K562 (cell line): ENCODE measurements around the gene FUBP3. TPM values are rescaled to one million over a fixed set of nuclear protein-coding genes. Genes with fewer than 3 reads are reported as not detected.

ENCODE experiments used
- HDGF ChIP-seq: fragments of 450-650 bp; IDR thresholded peaks from 2 replicates; pipeline ENCODE4 v1.6.1; 2016
- MBD2 ChIP-seq: sonication (generic); IDR thresholded peaks from 2 replicates; pipeline ENCODE4 v1.6.1; 2016; ENCODE audit warnings: low read depth, borderline replicate concordance
- NFE2 ChIP-seq: IDR thresholded peaks from 2 replicates; pipeline ENCODE4 v1.6.1; 2014; ENCODE audit warnings: antibody characterized with exemption, low read depth
- NRF1 ChIP-seq, 2 experiments: fragments of 450-650 bp; IDR thresholded peaks in 1 of 2; conservative IDR thresholded peaks in 1 of 2; 2 replicates each; pipeline ENCODE4 v1.6.1; 2014; ENCODE audit warnings: mild to moderate bottlenecking in 2 of 2
- PML ChIP-seq: IDR thresholded peaks from 2 replicates; pipeline ENCODE4 v1.6.1; 2012; ENCODE audit warnings: low read length, inconsistent platforms
- SAFB ChIP-seq: fragments of 200-400 bp; formaldehyde crosslinking; IDR thresholded peaks from 2 replicates; pipeline ENCODE4 v1.6.1; 2017; ENCODE audit warnings: low read depth, low read length, borderline replicate concordance
- SOX6 ChIP-seq: fragments of 450-650 bp; IDR thresholded peaks from 2 replicates; pipeline ENCODE4 v1.6.1; 2014; ENCODE audit warnings: mild to moderate bottlenecking
- TARDBP ChIP-seq: fragments of 450-650 bp; IDR thresholded peaks from 2 replicates; pipeline ENCODE4 v1.6.1; 2016
- ZFP36 ChIP-seq: fragments of 150-350 bp; IDR thresholded peaks from 2 replicates; pipeline ENCODE4 v1.6.1; 2018; ENCODE audit warnings: low read length, low read depth; ENCODE audit not compliant: partially characterized antibody
- ZNF175 ChIP-seq: fragments of 200-800 bp; sonication (Bioruptor generic); IDR thresholded peaks from 2 replicates; pipeline ENCODE4 v1.6.1; 2016; ENCODE audit warnings: low read depth, mild to moderate bottlenecking, missing genetic modification characterization, missing compliant biosample characterization
- ZNF24 ChIP-seq: fragments of 450-650 bp; IDR thresholded peaks from 2 replicates; pipeline ENCODE4 v1.6.1; 2016
- ZNF644 ChIP-seq: fragments of 200-800 bp; sonication (Bioruptor generic); IDR thresholded peaks from 2 replicates; pipeline ENCODE4 v1.6.1; 2016; ENCODE audit warnings: low read depth, missing genetic modification characterization, missing compliant biosample characterization
- polyA plus RNA-seq, 8 experiments: library from polyadenylated mRNA; depleted of rRNA in 4 of 8; stranded (reverse) in 5 of 8; unstranded in 3 of 8; fragments of >200 nt; fragmentation: Nextera tagmentation in 2 of 8; fragmentation: Illumina TruSeq in 1 of 8; extraction: Ambion mirVana in 2 of 8; extraction: Trizol in 1 of 8; gene quantifications; 2 replicates each; pipeline versions ENCODE4 v1.2.1 to v1.2.3, GENCODE V29; 2011 to 2014; ENCODE audit warnings: inconsistent platforms in 1 of 8, missing spikeins in 1 of 8
- total RNA-seq, 7 experiments: library from RNA; depleted of rRNA in 6 of 7; stranded (reverse); fragments of >200 nt in 6 of 7; fragmentation: Illumina TruSeq in 2 of 7; extraction: Trizol in 2 of 7; gene quantifications; 2 replicates each; pipeline versions ENCODE4 v1.2.1 to v1.2.3, GENCODE V29; 2011 to 2021; ENCODE audit warnings: low replicate concordance in 1 of 7
- TF ChIP-seq, protein P1 (sequence below): fragments of 450-650 bp; IDR thresholded peaks from 2 replicates; pipeline ENCODE4 v1.6.1; 2016; ENCODE audit warnings: mild to moderate bottlenecking, moderate library complexity
- TF ChIP-seq, protein P2 (sequence below): fragments of 200-800 bp; sonication (Bioruptor generic); IDR thresholded peaks from 2 replicates; pipeline ENCODE4 v1.6.1; 2017; ENCODE audit warnings: missing genetic modification characterization, missing compliant biosample characterization
- TF ChIP-seq, protein P3 (sequence below): fragments of 450-650 bp; IDR thresholded peaks from 2 replicates; pipeline ENCODE4 v1.6.1; 2014; ENCODE audit warnings: low read depth, mild to moderate bottlenecking, moderate library complexity, borderline replicate concordance

FUBP3 gene
- total and polyA plus RNA-seq, 9 of the 15 experiments (the other 6 are each of a cell fraction or from before 2014, with no cell fraction given): 3.0 to 64.0 (median 48.1) TPM

DNA sequence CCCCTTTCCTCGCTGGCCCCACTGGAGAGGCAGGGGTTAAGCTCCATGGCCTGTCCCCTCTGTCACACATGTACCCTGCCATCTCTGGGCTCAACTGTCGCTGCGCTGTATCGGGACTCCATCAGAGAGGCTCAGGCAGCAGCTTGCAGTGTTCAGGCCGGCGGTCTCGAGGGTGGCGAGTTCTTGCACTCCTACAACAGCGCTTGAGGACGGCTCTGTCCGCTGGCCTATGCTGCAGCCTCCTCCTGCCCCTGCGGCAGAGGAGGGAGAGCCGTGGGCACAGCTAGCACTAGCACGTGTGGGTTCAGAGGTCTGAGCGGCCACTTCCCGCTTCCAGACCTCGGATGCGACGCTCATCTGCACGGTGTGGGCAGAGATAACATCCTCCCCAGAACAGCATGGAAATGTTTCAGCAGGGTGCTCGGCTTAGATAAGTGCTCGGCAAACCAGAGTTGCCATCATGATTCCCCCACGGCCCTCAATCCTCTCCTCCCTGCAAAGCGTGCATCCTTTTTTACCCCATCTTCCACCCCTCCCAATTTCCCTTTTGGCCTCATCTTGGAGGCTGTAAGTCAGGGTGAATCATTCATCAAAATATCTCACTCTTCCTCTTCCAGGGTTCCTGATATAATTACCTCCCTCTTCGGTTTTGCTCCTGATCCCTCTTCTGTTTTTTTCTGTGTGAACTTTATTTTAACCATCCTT is 41.9 kb upstream of the FUBP3 start (continued):
- TF ChIP-seq SAFB (peak; percentile 90), HDGF (no peak), ZNF644 (tag) (peak; percentile 91), NFE2 (peak; percentile 49), TARDBP (peak; percentile 96), NRF1 (conservative IDR thresholded peaks at IDR 0.05 in 1 of 2, IDR thresholded peaks at IDR 0.05 in 1 of 2) (peak in 1 of 2 experiments; percentile 23; a peak in 2 of 4 replicates), SOX6 (peak; percentile 96), MBD2 (peak; percentile 85), ZFP36 (peak; percentile 30), PML (peak; percentile 95), ZNF175 (CRISPR knock-in tag) (peak; percentile 92), ZNF24 (peak; percentile 78)
- TF ChIP-seq, protein P1, sequence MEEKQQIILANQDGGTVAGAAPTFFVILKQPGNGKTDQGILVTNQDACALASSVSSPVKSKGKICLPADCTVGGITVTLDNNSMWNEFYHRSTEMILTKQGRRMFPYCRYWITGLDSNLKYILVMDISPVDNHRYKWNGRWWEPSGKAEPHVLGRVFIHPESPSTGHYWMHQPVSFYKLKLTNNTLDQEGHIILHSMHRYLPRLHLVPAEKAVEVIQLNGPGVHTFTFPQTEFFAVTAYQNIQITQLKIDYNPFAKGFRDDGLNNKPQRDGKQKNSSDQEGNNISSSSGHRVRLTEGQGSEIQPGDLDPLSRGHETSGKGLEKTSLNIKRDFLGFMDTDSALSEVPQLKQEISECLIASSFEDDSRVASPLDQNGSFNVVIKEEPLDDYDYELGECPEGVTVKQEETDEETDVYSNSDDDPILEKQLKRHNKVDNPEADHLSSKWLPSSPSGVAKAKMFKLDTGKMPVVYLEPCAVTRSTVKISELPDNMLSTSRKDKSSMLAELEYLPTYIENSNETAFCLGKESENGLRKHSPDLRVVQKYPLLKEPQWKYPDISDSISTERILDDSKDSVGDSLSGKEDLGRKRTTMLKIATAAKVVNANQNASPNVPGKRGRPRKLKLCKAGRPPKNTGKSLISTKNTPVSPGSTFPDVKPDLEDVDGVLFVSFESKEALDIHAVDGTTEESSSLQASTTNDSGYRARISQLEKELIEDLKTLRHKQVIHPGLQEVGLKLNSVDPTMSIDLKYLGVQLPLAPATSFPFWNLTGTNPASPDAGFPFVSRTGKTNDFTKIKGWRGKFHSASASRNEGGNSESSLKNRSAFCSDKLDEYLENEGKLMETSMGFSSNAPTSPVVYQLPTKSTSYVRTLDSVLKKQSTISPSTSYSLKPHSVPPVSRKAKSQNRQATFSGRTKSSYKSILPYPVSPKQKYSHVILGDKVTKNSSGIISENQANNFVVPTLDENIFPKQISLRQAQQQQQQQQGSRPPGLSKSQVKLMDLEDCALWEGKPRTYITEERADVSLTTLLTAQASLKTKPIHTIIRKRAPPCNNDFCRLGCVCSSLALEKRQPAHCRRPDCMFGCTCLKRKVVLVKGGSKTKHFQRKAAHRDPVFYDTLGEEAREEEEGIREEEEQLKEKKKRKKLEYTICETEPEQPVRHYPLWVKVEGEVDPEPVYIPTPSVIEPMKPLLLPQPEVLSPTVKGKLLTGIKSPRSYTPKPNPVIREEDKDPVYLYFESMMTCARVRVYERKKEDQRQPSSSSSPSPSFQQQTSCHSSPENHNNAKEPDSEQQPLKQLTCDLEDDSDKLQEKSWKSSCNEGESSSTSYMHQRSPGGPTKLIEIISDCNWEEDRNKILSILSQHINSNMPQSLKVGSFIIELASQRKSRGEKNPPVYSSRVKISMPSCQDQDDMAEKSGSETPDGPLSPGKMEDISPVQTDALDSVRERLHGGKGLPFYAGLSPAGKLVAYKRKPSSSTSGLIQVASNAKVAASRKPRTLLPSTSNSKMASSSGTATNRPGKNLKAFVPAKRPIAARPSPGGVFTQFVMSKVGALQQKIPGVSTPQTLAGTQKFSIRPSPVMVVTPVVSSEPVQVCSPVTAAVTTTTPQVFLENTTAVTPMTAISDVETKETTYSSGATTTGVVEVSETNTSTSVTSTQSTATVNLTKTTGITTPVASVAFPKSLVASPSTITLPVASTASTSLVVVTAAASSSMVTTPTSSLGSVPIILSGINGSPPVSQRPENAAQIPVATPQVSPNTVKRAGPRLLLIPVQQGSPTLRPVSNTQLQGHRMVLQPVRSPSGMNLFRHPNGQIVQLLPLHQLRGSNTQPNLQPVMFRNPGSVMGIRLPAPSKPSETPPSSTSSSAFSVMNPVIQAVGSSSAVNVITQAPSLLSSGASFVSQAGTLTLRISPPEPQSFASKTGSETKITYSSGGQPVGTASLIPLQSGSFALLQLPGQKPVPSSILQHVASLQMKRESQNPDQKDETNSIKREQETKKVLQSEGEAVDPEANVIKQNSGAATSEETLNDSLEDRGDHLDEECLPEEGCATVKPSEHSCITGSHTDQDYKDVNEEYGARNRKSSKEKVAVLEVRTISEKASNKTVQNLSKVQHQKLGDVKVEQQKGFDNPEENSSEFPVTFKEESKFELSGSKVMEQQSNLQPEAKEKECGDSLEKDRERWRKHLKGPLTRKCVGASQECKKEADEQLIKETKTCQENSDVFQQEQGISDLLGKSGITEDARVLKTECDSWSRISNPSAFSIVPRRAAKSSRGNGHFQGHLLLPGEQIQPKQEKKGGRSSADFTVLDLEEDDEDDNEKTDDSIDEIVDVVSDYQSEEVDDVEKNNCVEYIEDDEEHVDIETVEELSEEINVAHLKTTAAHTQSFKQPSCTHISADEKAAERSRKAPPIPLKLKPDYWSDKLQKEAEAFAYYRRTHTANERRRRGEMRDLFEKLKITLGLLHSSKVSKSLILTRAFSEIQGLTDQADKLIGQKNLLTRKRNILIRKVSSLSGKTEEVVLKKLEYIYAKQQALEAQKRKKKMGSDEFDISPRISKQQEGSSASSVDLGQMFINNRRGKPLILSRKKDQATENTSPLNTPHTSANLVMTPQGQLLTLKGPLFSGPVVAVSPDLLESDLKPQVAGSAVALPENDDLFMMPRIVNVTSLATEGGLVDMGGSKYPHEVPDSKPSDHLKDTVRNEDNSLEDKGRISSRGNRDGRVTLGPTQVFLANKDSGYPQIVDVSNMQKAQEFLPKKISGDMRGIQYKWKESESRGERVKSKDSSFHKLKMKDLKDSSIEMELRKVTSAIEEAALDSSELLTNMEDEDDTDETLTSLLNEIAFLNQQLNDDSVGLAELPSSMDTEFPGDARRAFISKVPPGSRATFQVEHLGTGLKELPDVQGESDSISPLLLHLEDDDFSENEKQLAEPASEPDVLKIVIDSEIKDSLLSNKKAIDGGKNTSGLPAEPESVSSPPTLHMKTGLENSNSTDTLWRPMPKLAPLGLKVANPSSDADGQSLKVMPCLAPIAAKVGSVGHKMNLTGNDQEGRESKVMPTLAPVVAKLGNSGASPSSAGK: peak; percentile 93
- TF ChIP-seq, protein P2, sequence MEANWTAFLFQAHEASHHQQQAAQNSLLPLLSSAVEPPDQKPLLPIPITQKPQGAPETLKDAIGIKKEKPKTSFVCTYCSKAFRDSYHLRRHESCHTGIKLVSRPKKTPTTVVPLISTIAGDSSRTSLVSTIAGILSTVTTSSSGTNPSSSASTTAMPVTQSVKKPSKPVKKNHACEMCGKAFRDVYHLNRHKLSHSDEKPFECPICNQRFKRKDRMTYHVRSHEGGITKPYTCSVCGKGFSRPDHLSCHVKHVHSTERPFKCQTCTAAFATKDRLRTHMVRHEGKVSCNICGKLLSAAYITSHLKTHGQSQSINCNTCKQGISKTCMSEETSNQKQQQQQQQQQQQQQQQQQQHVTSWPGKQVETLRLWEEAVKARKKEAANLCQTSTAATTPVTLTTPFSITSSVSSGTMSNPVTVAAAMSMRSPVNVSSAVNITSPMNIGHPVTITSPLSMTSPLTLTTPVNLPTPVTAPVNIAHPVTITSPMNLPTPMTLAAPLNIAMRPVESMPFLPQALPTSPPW (CRISPR knock-in tag): peak; percentile 93
- TF ChIP-seq, protein P3, sequence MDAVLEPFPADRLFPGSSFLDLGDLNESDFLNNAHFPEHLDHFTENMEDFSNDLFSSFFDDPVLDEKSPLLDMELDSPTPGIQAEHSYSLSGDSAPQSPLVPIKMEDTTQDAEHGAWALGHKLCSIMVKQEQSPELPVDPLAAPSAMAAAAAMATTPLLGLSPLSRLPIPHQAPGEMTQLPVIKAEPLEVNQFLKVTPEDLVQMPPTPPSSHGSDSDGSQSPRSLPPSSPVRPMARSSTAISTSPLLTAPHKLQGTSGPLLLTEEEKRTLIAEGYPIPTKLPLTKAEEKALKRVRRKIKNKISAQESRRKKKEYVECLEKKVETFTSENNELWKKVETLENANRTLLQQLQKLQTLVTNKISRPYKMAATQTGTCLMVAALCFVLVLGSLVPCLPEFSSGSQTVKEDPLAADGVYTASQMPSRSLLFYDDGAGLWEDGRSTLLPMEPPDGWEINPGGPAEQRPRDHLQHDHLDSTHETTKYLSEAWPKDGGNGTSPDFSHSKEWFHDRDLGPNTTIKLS: peak; percentile 51; the same call in 1 of the 2 replicates
